HepG2 (cell line): ENCODE results near the gene PTPRH. TPM values are rescaled to one million over a fixed set of nuclear protein-coding genes. Genes with fewer than 3 reads are reported as not detected.

Source experiments
- ARNT ChIP-seq: fragments of 450-650 bp; IDR thresholded peaks from 2 replicates; pipeline ENCODE4 v1.6.1; 2017
- BRD4 ChIP-seq: sonication (generic); formaldehyde crosslinking; IDR thresholded peaks from 2 replicates; pipeline ENCODE4 v1.4.0; 2020; ENCODE audit warnings: missing genetic modification reagents
- HNF1A ChIP-seq, 2 experiments: sonication (generic) in 1 of 2; formaldehyde crosslinking in 1 of 2; IDR thresholded peaks; 2 replicates each; pipeline versions ENCODE4 v1.4.0 to v1.6.1; 2016 to 2020; ENCODE audit warnings: borderline replicate concordance in 1 of 2, low read depth in 1 of 2, mild to moderate bottlenecking in 1 of 2, missing genetic modification reagents in 1 of 2
- IRF1 ChIP-seq: sonication (generic); formaldehyde crosslinking; IDR thresholded peaks from 2 replicates; pipeline ENCODE4 v1.4.0; 2020; ENCODE audit warnings: low read depth, mild to moderate bottlenecking, missing genetic modification reagents
- MATR3 ChIP-seq: sonication (generic); formaldehyde crosslinking; IDR thresholded peaks from 2 replicates; pipeline ENCODE4 v1.4.0; 2020; ENCODE audit warnings: missing genetic modification reagents
- MEIS1 ChIP-seq: sonication (generic); formaldehyde crosslinking; IDR thresholded peaks from 2 replicates; pipeline ENCODE4 v1.9.0; 2021; ENCODE audit warnings: mild to moderate bottlenecking, missing genetic modification reagents, moderate library complexity, borderline replicate concordance
- MXD1 ChIP-seq: sonication (generic); formaldehyde crosslinking; IDR thresholded peaks from 2 replicates; pipeline ENCODE4 v1.4.0; 2020; ENCODE audit warnings: mild to moderate bottlenecking, missing genetic modification reagents
- RFX3 ChIP-seq: IDR thresholded peaks from 2 replicates; pipeline ENCODE4 v1.6.1; 2016; ENCODE audit warnings: missing biosample characterization, missing genetic modification reagents
- SP2 ChIP-seq: sonication (generic); formaldehyde crosslinking; IDR thresholded peaks from 2 replicates; pipeline ENCODE4 v1.5.1; 2020; ENCODE audit warnings: mild to moderate bottlenecking, missing genetic modification reagents
- TEAD3 ChIP-seq: optimal IDR thresholded peaks from 2 replicates; pipeline ENCODE3; 2016; ENCODE audit warnings: borderline replicate concordance
- ZFP91 ChIP-seq: sonication (generic); formaldehyde crosslinking; IDR thresholded peaks from 2 replicates; pipeline ENCODE4 v1.9.0; 2022; ENCODE audit warnings: missing genetic modification reagents, mild to moderate bottlenecking, borderline replicate concordance
- ZNF121 ChIP-seq: sonication (generic); formaldehyde crosslinking; IDR thresholded peaks from 2 replicates; pipeline ENCODE4 v1.5.0; 2020; ENCODE audit warnings: mild to moderate bottlenecking, missing genetic modification reagents
- ZNF280D ChIP-seq: sonication (generic); formaldehyde crosslinking; IDR thresholded peaks from 2 replicates; pipeline ENCODE4 v1.5.1; 2020; ENCODE audit warnings: mild to moderate bottlenecking, missing genetic modification reagents
- ZNF282 ChIP-seq: fragments of 450-650 bp; IDR thresholded peaks from 2 replicates; pipeline ENCODE4 v1.6.1; 2018; ENCODE audit not compliant: partially characterized antibody
- ZNF543 ChIP-seq: sonication (generic); formaldehyde crosslinking; IDR thresholded peaks from 2 replicates; pipeline ENCODE4 v1.4.0; 2020; ENCODE audit warnings: mild to moderate bottlenecking, missing genetic modification reagents
- ZNF552 ChIP-seq: sonication (generic); formaldehyde crosslinking; IDR thresholded peaks from 2 replicates; pipeline ENCODE4 v1.9.0; 2022; ENCODE audit warnings: missing genetic modification reagents, mild to moderate bottlenecking, borderline replicate concordance
- ZNF564 ChIP-seq: sonication (generic); formaldehyde crosslinking; IDR thresholded peaks from 2 replicates; pipeline ENCODE4 v1.8.1; 2023; ENCODE audit warnings: mild to moderate bottlenecking, missing genetic modification reagents
- ZNF570 ChIP-seq: sonication (generic); formaldehyde crosslinking; IDR thresholded peaks from 2 replicates; pipeline ENCODE4 v1.4.0; 2020; ENCODE audit warnings: mild to moderate bottlenecking, missing genetic modification reagents, borderline replicate concordance
- polyA plus RNA-seq, 8 experiments: library from polyadenylated mRNA; depleted of rRNA in 3 of 8; stranded (reverse) in 7 of 8; unstranded in 1 of 8; fragments of >200 nt; fragmentation: Illumina TruSeq in 4 of 8; extraction: Trizol in 4 of 8; gene quantifications; 2 replicates each; pipeline versions ENCODE4 v1.2.1 to v1.2.3, GENCODE V29; 2011 to 2016; ENCODE audit warnings: low read depth in 4 of 8, missing spikeins in 1 of 8, mixed read lengths in 1 of 8; ENCODE audit not compliant: insufficient read depth in 1 of 8
- total RNA-seq, 5 experiments: library from RNA; depleted of rRNA; stranded (reverse); fragments of >200 nt; fragmentation: Illumina TruSeq; extraction: Trizol; gene quantifications; 2 replicates each; pipeline ENCODE4 v1.2.3, GENCODE V29; 2016; ENCODE audit warnings: low read depth in 1 of 5

PTPRH gene
- total and polyA plus RNA-seq, 2 of the 13 experiments (the other 11 are each of a cell fraction or from before 2014, with no cell fraction given): 14.7 to 125 TPM

DNA sequence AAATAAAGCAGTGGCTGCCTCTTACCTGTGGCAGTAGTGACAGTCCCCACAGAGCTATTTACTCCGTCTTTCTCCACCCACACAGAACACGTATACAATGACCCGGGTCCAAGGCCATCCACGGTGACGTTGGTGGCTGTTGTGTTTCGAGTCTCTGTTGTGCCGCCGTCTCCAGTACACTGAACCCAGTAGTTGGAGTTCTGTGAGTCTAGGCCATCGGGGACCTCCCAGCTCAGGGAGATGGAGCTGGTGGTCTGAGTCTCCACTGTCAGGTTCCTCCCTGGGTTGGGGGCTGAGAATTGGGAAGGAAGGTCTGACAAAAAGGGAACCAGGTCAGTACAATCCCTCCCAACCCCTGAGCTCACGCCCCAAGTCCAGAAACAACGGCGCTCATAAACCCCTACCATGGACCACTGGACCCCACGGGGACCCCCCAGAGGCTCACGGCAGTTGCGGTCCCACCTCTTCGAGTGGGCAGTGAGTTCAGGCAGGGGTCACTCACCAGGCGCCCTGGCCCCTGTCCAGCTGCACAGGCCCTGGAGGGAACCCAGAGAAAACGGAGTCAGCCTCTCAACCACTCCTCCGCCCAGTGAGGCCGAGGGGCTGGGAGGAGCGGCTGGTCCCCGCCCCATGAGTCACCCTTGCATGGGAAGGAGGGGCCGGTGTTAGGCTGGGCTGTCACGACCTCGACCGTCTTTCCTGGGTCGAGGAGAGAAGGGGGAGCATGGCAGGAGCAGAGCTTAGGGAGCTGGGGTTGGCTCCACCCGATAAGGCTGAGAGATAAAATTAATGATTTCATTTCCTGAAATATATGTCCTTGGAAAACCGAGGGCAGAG lies 2.4 kb downstream of the PTPRH start (continued):
- TF ChIP-seq ZNF280D (CRISPR knock-in tag): no peak
- 0 out of 2 replicates have a peak, but pooled peaks have one; percentile 59 for TF ChIP-seq MXD1 (CRISPR knock-in tag)
- no peak; the same call in 1 of the 2 replicates for TF ChIP-seq ZNF552 (CRISPR knock-in tag)
- TF ChIP-seq RFX3 (CRISPR knock-in tag): no peak
- no peak; the same call in none of the 2 replicates for TF ChIP-seq ZNF543 (CRISPR knock-in tag)
- peak; percentile 47; the same call in 1 of the 2 replicates for TF ChIP-seq ZNF564 (CRISPR knock-in tag)
- TF ChIP-seq ZFP91 (CRISPR knock-in tag): peak; percentile 84; the same call in 1 of the 2 replicates
- no peak for TF ChIP-seq MEIS1 (CRISPR knock-in tag)
- TF ChIP-seq ARNT: no peak
- no peak for TF ChIP-seq ZNF570 (CRISPR knock-in tag)
- peak; percentile 31 for TF ChIP-seq TEAD3 (CRISPR knock-in tag)
- no peak for TF ChIP-seq SP2 (CRISPR knock-in tag)
- TF ChIP-seq HNF1A (IDR thresholded peaks at IDR 0.05; ENCODE audit: low read depth): peak; percentile 6; the same call in 1 of the 2 replicates
- peak; percentile 34; the same call in 1 of the 2 replicates for TF ChIP-seq HNF1A (CRISPR knock-in tag; IDR thresholded peaks at IDR 0.05; ENCODE audit: borderline replicate concordance)
- TF ChIP-seq MATR3 (CRISPR knock-in tag): no peak
- TF ChIP-seq BRD4 (CRISPR knock-in tag): peak; percentile 79
- TF ChIP-seq ZNF121 (CRISPR knock-in tag): no peak
- no peak for TF ChIP-seq ZNF282
- TF ChIP-seq IRF1 (CRISPR knock-in tag): no peak
